ENCODE results near the gene CNTNAP2. TPM values are rescaled to one million over a fixed set of nuclear protein-coding genes. Genes with fewer than 3 reads are reported as not detected.

Gene CNTNAP2
- total and polyA plus RNA-seq, 4 donors, result 0.14 to 2.3 (median 1.1) TPM

GRCh38 chr7:146656988-146657387 lies 540.4 kb downstream of the CNTNAP2 start:
- no peak overlapping the region for H3K27ac ChIP-seq (ENCODE audit: low read depth in 1 of 2, low read length in 2 of 2)
- H3K4me1 ChIP-seq (ENCODE audit: control insufficient read depth in 4 of 4, insufficient read depth in 4 of 4, low read length in 3 of 4), result no peaks in the 10 kb centered on the region
- no peaks in the 10 kb centered on the region for H3K27me3 ChIP-seq (ENCODE audit: control insufficient read depth in 4 of 4, insufficient read depth in 4 of 4, low read length in 3 of 4)
- H3K9me3 ChIP-seq (ENCODE audit: control insufficient read depth in 4 of 4, low read length in 3 of 4), result no peaks in the 10 kb centered on the region
- no peak overlapping the region for H3K9ac ChIP-seq (ENCODE audit: low read depth in 1 of 2, low read length in 2 of 2)
- H3K36me3 ChIP-seq (ENCODE audit: control insufficient read depth in 4 of 4, insufficient read depth in 3 of 4, low read depth in 1 of 4, low read length in 3 of 4), result no peaks in the 10 kb centered on the region
- H3K4me3 ChIP-seq (ENCODE audit: low read depth in 1 of 3, low read length in 3 of 3), result no peak overlapping the region
- WGBS, result 86% methylated on average over 1 of the region's 1 CpG
- no peak for TF ChIP-seq HNF4G (IDR thresholded peaks at IDR 0.05)
- TF ChIP-seq RAD21 (IDR thresholded peaks at IDR 0.05), result no peak
- no peak for TF ChIP-seq EGR1 (IDR thresholded peaks at IDR 0.05; ENCODE audit: low read depth in 2 of 2)
- TF ChIP-seq MAX (IDR thresholded peaks at IDR 0.05), result no peak
- no peak for TF ChIP-seq NR2F2 (IDR thresholded peaks at IDR 0.05)
- TF ChIP-seq REST (IDR thresholded peaks at IDR 0.05), result no peak
- TF ChIP-seq FOXA1 (IDR thresholded peaks at IDR 0.05), result no peak
- DNase-seq (ENCODE audit: low spot score), result no peak

- Histone ChIP-seq H3K27ac (ENCODE audit: low read depth in 1 of 2, low read length in 2 of 2) (no peak overlapping the region), H3K36me3 (ENCODE audit: control insufficient read depth in 4 of 4, insufficient read depth in 3 of 4, low read depth in 1 of 4, low read length in 3 of 4) (no peaks in the 10 kb centered on the region), H3K4me1 (ENCODE audit: control insufficient read depth in 4 of 4, insufficient read depth in 4 of 4, low read length in 3 of 4) (no peaks in the 10 kb centered on the region), H3K4me3 (ENCODE audit: low read depth in 1 of 3, low read length in 3 of 3) (no peak overlapping the region), H3K9me3 (ENCODE audit: control insufficient read depth in 4 of 4, low read length in 3 of 4) (no peaks in the 10 kb centered on the region), H3K9ac (ENCODE audit: low read depth in 1 of 2, low read length in 2 of 2) (no peak overlapping the region), H3K27me3 (ENCODE audit: control insufficient read depth in 4 of 4, insufficient read depth in 4 of 4, low read length in 3 of 4) (no peaks in the 10 kb centered on the region)
- TF ChIP-seq GABPA (IDR thresholded peaks at IDR 0.05 in 1 of 2, conservative IDR thresholded peaks at IDR 0.05 in 1 of 2) (no peak), NR2F2 (IDR thresholded peaks at IDR 0.05) (no peak), HNF4A (conservative IDR thresholded peaks at IDR 0.05) (no peak), RXRA (IDR thresholded peaks at IDR 0.05) (no peak)
- 76% methylated on average over 4 of the region's 4 CpGs for WGBS
- no peak for DNase-seq (ENCODE audit: low spot score)
Observed at GRCh38 chr7:146658604-146659003, 542.0 kb downstream of the CNTNAP2 start.

GRCh38 chr7:146659732-146660131 lies 543.1 kb downstream of the CNTNAP2 start:
- Histone ChIP-seq H3K36me3 (ENCODE audit: control insufficient read depth in 4 of 4, insufficient read depth in 3 of 4, low read depth in 1 of 4, low read length in 3 of 4) (no peaks in the 10 kb centered on the region), H3K27ac (ENCODE audit: low read depth in 1 of 2, low read length in 2 of 2) (no peak overlapping the region), H3K4me3 (ENCODE audit: low read depth in 1 of 3, low read length in 3 of 3) (no peak overlapping the region), H3K9me3 (ENCODE audit: control insufficient read depth in 4 of 4, low read length in 3 of 4) (no peaks in the 10 kb centered on the region), H3K27me3 (ENCODE audit: control insufficient read depth in 4 of 4, insufficient read depth in 4 of 4, low read length in 3 of 4) (no peaks in the 10 kb centered on the region), H3K4me1 (ENCODE audit: control insufficient read depth in 4 of 4, insufficient read depth in 4 of 4, low read length in 3 of 4) (no peaks in the 10 kb centered on the region), H3K9ac (ENCODE audit: low read depth in 1 of 2, low read length in 2 of 2) (no peak overlapping the region)
- no peak for DNase-seq (ENCODE audit: low spot score)
- WGBS, result 69% methylated on average over 3 of the region's 3 CpGs
- no peak for TF ChIP-seq FOXA1 (IDR thresholded peaks at IDR 0.05)
- TF ChIP-seq RXRA (IDR thresholded peaks at IDR 0.05), result no peak
- TF ChIP-seq GABPA (IDR thresholded peaks at IDR 0.05 in 1 of 2, conservative IDR thresholded peaks at IDR 0.05 in 1 of 2), result no peak
- TF ChIP-seq NR2F2 (IDR thresholded peaks at IDR 0.05), result no peak
- TF ChIP-seq FOXA2 (IDR thresholded peaks at IDR 0.05), result no peak
- TF ChIP-seq HNF4G (IDR thresholded peaks at IDR 0.05), result no peak
- no peak for TF ChIP-seq YY1 (IDR thresholded peaks at IDR 0.05)
- no peak for TF ChIP-seq CTCF (IDR thresholded peaks at IDR 0.05; ENCODE audit: low read depth, low read length, missing input control)
- no peak for TF ChIP-seq JUND (IDR thresholded peaks at IDR 0.05)
- TF ChIP-seq ZBTB33 (IDR thresholded peaks at IDR 0.05), result no peak
- no peak for TF ChIP-seq MAX (IDR thresholded peaks at IDR 0.05)
- TF ChIP-seq ATF3 (IDR thresholded peaks at IDR 0.05), result no peak
- no peak for TF ChIP-seq REST (IDR thresholded peaks at IDR 0.05)
- TF ChIP-seq HNF4A (conservative IDR thresholded peaks at IDR 0.05), result no peak
